Liver (tissue), 9 donors: ENCODE results near the gene BSPH1. TPM values are rescaled to one million over a fixed set of nuclear protein-coding genes. Genes with fewer than 3 reads are reported as not detected.

Source experiments
- DNase-seq: peaks from one replicate; pipeline ENCODE4 v3.0.0-alpha.2; 2017; ENCODE audit warnings: low spot score
- H3K27ac ChIP-seq, 2 donors: one replicate each; pipeline ENCODE4 v1.7.0; 2013; ENCODE audit warnings: inconsistent platforms in 2 of 2, low read length in 2 of 2, control low read depth in 1 of 2, low read depth in 1 of 2, mild to moderate bottlenecking in 1 of 2
- H3K27me3 ChIP-seq, 4 donors: one replicate each; pipeline versions ENCODE4 v1.6.1 to v1.7.0; 2013; ENCODE audit warnings: low read length in 3 of 4, inconsistent platforms in 1 of 4, mild to moderate bottlenecking in 1 of 4, moderate library complexity in 1 of 4; ENCODE audit not compliant: control insufficient read depth in 4 of 4, insufficient read depth in 4 of 4
- H3K36me3 ChIP-seq, 4 donors: one replicate each; pipeline versions ENCODE4 v1.6.1 to v1.7.0; 2013; ENCODE audit warnings: low read length in 3 of 4, mild to moderate bottlenecking in 3 of 4, low read depth in 1 of 4, moderate library complexity in 1 of 4; ENCODE audit not compliant: control insufficient read depth in 4 of 4, insufficient read depth in 3 of 4
- H3K4me1 ChIP-seq, 4 donors: one replicate each; pipeline versions ENCODE4 v1.6.1 to v1.7.0; 2013; ENCODE audit warnings: low read length in 3 of 4, mild to moderate bottlenecking in 3 of 4, moderate library complexity in 1 of 4; ENCODE audit not compliant: control insufficient read depth in 4 of 4, insufficient read depth in 4 of 4
- H3K4me3 ChIP-seq, 3 donors: one replicate each; pipeline versions ENCODE4 v1.6.1 to v1.7.0; 2013; ENCODE audit warnings: low read length in 3 of 3, control low read depth in 1 of 3, low read depth in 1 of 3, mild to moderate bottlenecking in 1 of 3
- H3K9ac ChIP-seq, 2 donors: one replicate each; pipeline ENCODE4 v1.7.0; 2013; ENCODE audit warnings: low read length in 2 of 2, mild to moderate bottlenecking in 2 of 2, moderate library complexity in 2 of 2, control low read depth in 1 of 2, low read depth in 1 of 2
- H3K9me3 ChIP-seq, 4 donors: one replicate each; pipeline versions ENCODE4 v1.6.1 to v1.7.0; 2013; ENCODE audit warnings: low read length in 3 of 4; ENCODE audit not compliant: control insufficient read depth in 4 of 4
- ATF3 ChIP-seq: IDR thresholded peaks from 2 replicates; pipeline ENCODE4 v1.6.1; 2016; ENCODE audit warnings: antibody characterized with exemption
- CTCF ChIP-seq: fragments of 150-350 bp; IDR thresholded peaks from 2 replicates; pipeline ENCODE4 v1.5.1; 2017; ENCODE audit warnings: improper control_type of control experiment, low read depth, low read length; ENCODE audit not compliant: missing input control
- EGR1 ChIP-seq, 2 donors: IDR thresholded peaks; 2 replicates each; pipeline ENCODE4 v1.6.1; 2016 to 2018; ENCODE audit warnings: antibody characterized with exemption in 2 of 2, low read depth in 2 of 2
- FOXA1 ChIP-seq: IDR thresholded peaks from 2 replicates; pipeline ENCODE4 v1.6.1; 2016; ENCODE audit warnings: antibody characterized with exemption
- FOXA2 ChIP-seq: IDR thresholded peaks from 2 replicates; pipeline ENCODE4 v1.6.1; 2016; ENCODE audit warnings: antibody characterized with exemption
- GABPA ChIP-seq, 2 donors: IDR thresholded peaks in 1 of 2; conservative IDR thresholded peaks in 1 of 2; 2 replicates each; pipeline ENCODE4 v1.6.1; 2016; ENCODE audit warnings: antibody characterized with exemption in 2 of 2, mild to moderate bottlenecking in 1 of 2, moderate library complexity in 1 of 2
- HNF4A ChIP-seq, 2 donors: conservative IDR thresholded peaks; 2 replicates each; pipeline ENCODE4 v1.6.1; 2016; ENCODE audit warnings: antibody characterized with exemption in 2 of 2, mild to moderate bottlenecking in 2 of 2
- HNF4G ChIP-seq: IDR thresholded peaks from 2 replicates; pipeline ENCODE4 v1.6.1; 2016; ENCODE audit warnings: antibody characterized with exemption
- JUND ChIP-seq, 2 donors: IDR thresholded peaks; 2 replicates each; pipeline ENCODE4 v1.6.1; 2016; ENCODE audit warnings: antibody characterized with exemption in 2 of 2
- NR2F2 ChIP-seq: IDR thresholded peaks from 2 replicates; pipeline ENCODE4 v1.6.1; 2016; ENCODE audit warnings: antibody characterized with exemption
- RAD21 ChIP-seq, 2 donors: IDR thresholded peaks; 2 replicates each; pipeline ENCODE4 v1.6.1; 2016; ENCODE audit warnings: antibody characterized with exemption in 2 of 2, mild to moderate bottlenecking in 2 of 2
- REST ChIP-seq: IDR thresholded peaks from 2 replicates; pipeline ENCODE4 v1.6.1; 2016; ENCODE audit warnings: antibody characterized with exemption, mild to moderate bottlenecking
- RXRA ChIP-seq, 2 donors: IDR thresholded peaks; 2 replicates each; pipeline ENCODE4 v1.6.1; 2017 to 2018; ENCODE audit warnings: antibody characterized with exemption in 2 of 2, mild to moderate bottlenecking in 1 of 2
- SP1 ChIP-seq: IDR thresholded peaks from 2 replicates; pipeline ENCODE4 v1.6.1; 2018; ENCODE audit warnings: antibody characterized with exemption, mild to moderate bottlenecking
- TAF1 ChIP-seq: conservative IDR thresholded peaks from 2 replicates; pipeline ENCODE4 v1.6.1; 2016; ENCODE audit warnings: antibody characterized with exemption, mild to moderate bottlenecking
- YY1 ChIP-seq: IDR thresholded peaks from 2 replicates; pipeline ENCODE4 v1.6.1; 2016; ENCODE audit warnings: antibody characterized with exemption, mild to moderate bottlenecking
- ZBTB33 ChIP-seq: IDR thresholded peaks from 2 replicates; pipeline ENCODE4 v1.6.1; 2016; ENCODE audit warnings: antibody characterized with exemption
- WGBS: extraction: QIAGEN DNeasy Blood & Tissue Kit; methylation state at CpG from one replicate; pipeline ENCODE4 v1.1.7; 2013; 5-methylcytosine and 5-hydroxymethylcytosine counted together
- polyA plus RNA-seq, 2 donors: library from polyadenylated mRNA; stranded (reverse) in 1 of 2; unstranded in 1 of 2; fragments of 200-250 nt in 1 of 2; fragments of >200 nt in 1 of 2; fragmentation: Nextera tagmentation in 1 of 2; extraction: Ambion mirVana in 1 of 2; gene quantifications; one replicate each; pipeline versions ENCODE4 v1.2.1 to v1.2.3, GENCODE V29; 2013 to 2015
- total RNA-seq, 2 donors: library from RNA; depleted of rRNA; stranded (reverse); fragments of >200 nt; gene quantifications; one replicate each; pipeline ENCODE4 v1.2.3, GENCODE V29; 2014
- TF ChIP-seq, protein P1 (sequence below): IDR thresholded peaks from 2 replicates; pipeline ENCODE4 v1.6.1; 2016; ENCODE audit warnings: antibody characterized with exemption
- donor health status: healthy.
- donor health status: healthy.
- donor health status: healthy.
- donor health status: healthy.
- donor health status: healthy.

BSPH1 gene
- total and polyA plus RNA-seq, 4 donors = not detected

DNA sequence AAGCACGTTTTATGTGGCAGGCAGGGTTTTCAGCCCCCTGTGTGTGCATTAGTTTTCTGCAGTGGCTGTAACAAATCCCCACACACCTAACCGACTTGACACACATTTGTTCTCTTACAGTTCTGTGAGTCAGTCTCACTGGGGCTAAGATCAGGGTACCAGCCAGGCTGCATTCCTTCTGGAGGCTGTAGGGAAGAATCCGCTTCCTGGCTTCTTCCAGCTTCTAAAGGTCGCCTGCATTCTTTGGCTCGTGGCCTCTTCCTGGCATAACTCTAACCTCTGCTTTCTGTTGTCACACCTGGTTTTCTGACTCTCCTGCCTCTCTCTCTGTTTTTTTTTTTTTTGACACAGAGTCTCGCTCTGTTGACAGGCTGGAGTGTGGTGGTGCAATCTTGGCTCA, 8.9 kb upstream of the BSPH1 start:
- Histone ChIP-seq H3K36me3 (no peaks in the 10 kb centered on the region), H3K4me1 (no peaks in the 10 kb centered on the region), H3K9ac (no peak overlapping the region), H3K27me3 (peaks cover 0 to 2% (median 0%) of the 10 kb centered on the region in 4 donors), H3K27ac (no peak overlapping the region), H3K4me3 (no peak overlapping the region), H3K9me3 (no peaks in the 10 kb centered on the region)
- DNase-seq = no peak
- TF ChIP-seq NR2F2 = no peak
- TF ChIP-seq FOXA1 = no peak
- no peak for TF ChIP-seq SP1
- TF ChIP-seq JUND (IDR thresholded peaks at IDR 0.05) = no peak
- TF ChIP-seq FOXA2 = no peak
- TF ChIP-seq REST = no peak
- TF ChIP-seq, protein P1, sequence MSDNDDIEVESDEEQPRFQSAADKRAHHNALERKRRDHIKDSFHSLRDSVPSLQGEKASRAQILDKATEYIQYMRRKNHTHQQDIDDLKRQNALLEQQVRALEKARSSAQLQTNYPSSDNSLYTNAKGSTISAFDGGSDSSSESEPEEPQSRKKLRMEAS = no peak
- 78% methylated on average over 6 of the region's 6 CpGs for WGBS

DNA sequence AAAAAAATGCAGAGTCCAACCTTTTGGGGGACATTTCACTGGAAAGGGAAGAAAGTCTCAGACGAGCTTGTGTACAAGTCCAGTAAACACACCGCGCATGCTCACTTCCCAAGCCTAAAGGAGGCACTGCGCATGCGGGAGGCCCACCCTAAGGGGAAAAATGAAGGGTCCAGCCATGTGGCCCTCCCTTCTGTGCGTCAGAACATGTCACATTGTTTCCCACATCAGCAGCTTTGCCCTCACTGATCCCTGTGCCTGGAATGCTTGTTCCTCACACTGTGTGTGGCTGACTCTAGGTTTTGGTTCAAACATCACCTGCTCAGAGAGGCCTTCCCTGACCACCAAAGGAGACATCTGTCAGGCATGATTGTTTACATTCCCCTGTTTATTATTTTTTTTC, 6.8 kb upstream of the BSPH1 start:
- WGBS = 76% methylated on average over 6 of the region's 6 CpGs
- TF ChIP-seq HNF4G (no peak), FOXA2 (no peak), ATF3 (no peak), GABPA (IDR thresholded peaks at IDR 0.05 in 1 of 2, conservative IDR thresholded peaks at IDR 0.05 in 1 of 2) (no peak), JUND (IDR thresholded peaks at IDR 0.05) (no peak), FOXA1 (no peak), NR2F2 (no peak), HNF4A (conservative IDR thresholded peaks at IDR 0.05) (no peak), RXRA (IDR thresholded peaks at IDR 0.05) (no peak), SP1 (no peak), EGR1 (IDR thresholded peaks at IDR 0.05; ENCODE audit: low read depth in 2 of 2) (no peak), ZBTB33 (no peak), TAF1 (no peak), YY1 (no peak), CTCF (no peak), REST (no peak), RAD21 (IDR thresholded peaks at IDR 0.05) (no peak)
- TF ChIP-seq, protein P1 = no peak
- no peak overlapping the region for H3K4me3 ChIP-seq
- no peak overlapping the region for H3K27ac ChIP-seq
- H3K36me3 ChIP-seq = no peaks in the 10 kb centered on the region
- no peak overlapping the region for H3K9ac ChIP-seq
- no peak for DNase-seq
- H3K4me1 ChIP-seq = no peaks in the 10 kb centered on the region
- H3K9me3 ChIP-seq = no peaks in the 10 kb centered on the region
- peaks cover 0 to 5% (median 0%) of the 10 kb centered on the region in 4 donors for H3K27me3 ChIP-seq
